Stomach (tissue), 4 donors: ENCODE results near the gene PTPRE.
A peak's percentile ranks its signal among the peaks of the same experiment; 100 is the strongest.

ENCODE experiments used
- CTCF ChIP-seq, 7 experiments: fragments of 450-650 bp in 4 of 7; fragments of 200-600 bp in 3 of 7; sonication (generic) in 3 of 7; IDR thresholded peaks; one replicate each; pipeline ENCODE4 v1.5.1; 2016 to 2019; ENCODE audit warnings: antibody characterized with exemption in 7 of 7, control low read depth in 2 of 7, mild to moderate bottlenecking in 1 of 7
- EP300 ChIP-seq: sonication (generic); formaldehyde crosslinking; IDR thresholded peaks from one replicate; pipeline ENCODE4 v1.6.1; 2017; ENCODE audit warnings: antibody characterized with exemption
- POLR2A ChIP-seq, 4 donors: fragments of 450-650 bp; IDR thresholded peaks; one replicate each; pipeline ENCODE4 v1.6.1; 2016; ENCODE audit warnings: antibody characterized with exemption in 4 of 4, control low read depth in 2 of 4, mild to moderate bottlenecking in 1 of 4, moderate library complexity in 1 of 4
- POLR2AphosphoS5 ChIP-seq, 3 donors: sonication (generic); formaldehyde crosslinking; IDR thresholded peaks; one replicate each; pipeline ENCODE4 v1.6.1; 2016; ENCODE audit warnings: antibody characterized with exemption in 3 of 3

DNA sequence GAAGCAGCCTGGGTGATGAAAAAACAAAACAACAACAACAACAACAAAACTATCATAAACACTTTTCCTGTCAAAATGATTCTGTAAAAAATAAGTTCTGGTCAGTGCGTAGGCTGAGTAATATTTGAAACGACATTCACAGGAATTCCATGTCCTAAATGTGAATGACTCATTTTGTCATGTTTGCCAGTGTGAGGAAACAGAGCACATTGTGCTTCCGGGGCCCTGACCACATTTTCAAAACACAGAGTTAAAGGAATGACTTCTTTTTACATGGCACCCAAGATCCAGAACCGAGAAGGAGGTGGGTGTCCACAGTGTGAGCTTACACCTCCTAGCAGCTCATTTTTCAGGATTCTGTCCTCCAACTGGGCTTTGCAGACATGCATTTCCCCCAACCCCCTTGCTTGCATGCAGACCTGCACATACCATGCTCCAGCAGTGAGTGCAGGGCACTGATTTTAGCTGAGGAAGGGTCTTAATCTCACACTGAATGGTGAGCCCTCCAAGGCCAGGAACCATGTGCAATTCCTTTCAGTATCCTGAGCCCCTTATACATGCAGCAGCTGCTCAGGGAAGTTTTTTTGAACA, 17.2 kb upstream of the PTPRE start:
- no peak for TF ChIP-seq CTCF (IDR thresholded peaks at IDR 0.05)
- TF ChIP-seq POLR2A (IDR thresholded peaks at IDR 0.05), result no peak
- TF ChIP-seq EP300, result no peak
- TF ChIP-seq POLR2AphosphoS5 (IDR thresholded peaks at IDR 0.05), result peak in 1 of 3 donors; percentile 22
